H1 (cell line): Measurements from ENCODE around the gene NUP210L. TPM values are rescaled to one million over a fixed set of nuclear protein-coding genes. Genes with fewer than 3 reads are reported as not detected.

Experiments used
- CTCF ChIA-PET: fragments of 300-600 bp; sonication (Branson Sonifier 250); formaldehyde crosslinking; loops from one replicate; lab custom pipeline; 2021; ENCODE audit not compliant: partially characterized antibody; lab: Charles Lee
- POLR2A ChIA-PET: fragments of 300-600 bp; sonication (Branson Sonifier 250); formaldehyde crosslinking; loops from one replicate; lab custom pipeline; 2021; ENCODE audit warnings: inconsistent platforms; ENCODE audit not compliant: partially characterized antibody; lab: Charles Lee
- DNase-seq, 2 experiments: peaks; one replicate each; pipeline versions ENCODE4 v3.0.0 to v3.0.0-alpha.2; 2010 to 2022; ENCODE audit warnings: low spot score in 2 of 2, low read depth in 1 of 2, mixed read lengths in 1 of 2
- FAIRE-seq: peaks from 2 replicates; lab custom pipeline; 2011; peaks lifted over from hg19 to GRCh38; lab: Jason Lieb, UNC
- H2AFZ ChIP-seq: 2 replicates; pipeline ENCODE4 v1.8.1; 2012; ENCODE audit warnings: low read length, inconsistent platforms
- H2AK5ac ChIP-seq: 2 replicates; pipeline ENCODE4 v1.6.1; 2013; ENCODE audit warnings: low read depth, low read length
- H2BK120ac ChIP-seq: replicated peaks from 2 replicates; pipeline ENCODE3; 2013; ENCODE audit warnings: low read depth, low read length, inconsistent platforms
- H2BK12ac ChIP-seq: 2 replicates; pipeline ENCODE4 v1.6.1; 2013; ENCODE audit warnings: low read depth, low read length
- H2BK15ac ChIP-seq: 2 replicates; pipeline ENCODE4 v1.6.1; 2013; ENCODE audit warnings: low read length
- H2BK20ac ChIP-seq: 2 replicates; pipeline ENCODE4 v1.6.1; 2013; ENCODE audit warnings: low read length
- H2BK5ac ChIP-seq: 2 replicates; pipeline ENCODE4 v1.6.1; 2013; ENCODE audit warnings: low read depth, low read length
- H3K14ac ChIP-seq: 2 replicates; pipeline ENCODE4 v1.6.1; 2013; ENCODE audit warnings: inconsistent platforms; ENCODE audit not compliant: insufficient read length
- H3K18ac ChIP-seq: 2 replicates; pipeline ENCODE4 v1.6.1; 2013; ENCODE audit warnings: low read length; ENCODE audit errors: extremely low read depth
- H3K23ac ChIP-seq: 2 replicates; pipeline ENCODE4 v1.6.1; 2013; ENCODE audit warnings: inconsistent platforms; ENCODE audit not compliant: insufficient read length
- H3K23me2 ChIP-seq: 2 replicates; pipeline ENCODE4 v1.6.1; 2013; ENCODE audit warnings: low read depth, low read length
- H3K27ac ChIP-seq: 2 replicates; pipeline ENCODE4 v1.6.1; 2011; ENCODE audit warnings: low read depth, low read length, inconsistent platforms
- H3K27me3 ChIP-seq, 4 experiments: replicated peaks in 1 of 4; 1 replicate in 1 of 4; 2 replicates in 3 of 4; pipeline versions ENCODE4 v1.6.1 to v1.8.1; 2011 to 2013; ENCODE audit warnings: low read length in 3 of 4, mild to moderate bottlenecking in 3 of 4, inconsistent platforms in 2 of 4, mixed read lengths in 2 of 4, moderate library complexity in 1 of 4; ENCODE audit not compliant: control insufficient read depth in 3 of 4, insufficient read depth in 3 of 4; ENCODE audit errors: extremely low read depth in 1 of 4
- H3K36me3 ChIP-seq, 4 experiments: 2 replicates each; pipeline versions ENCODE4 v1.6.1 to v1.8.1; 2011 to 2013; ENCODE audit warnings: mild to moderate bottlenecking in 4 of 4, low read length in 3 of 4, moderate library complexity in 2 of 4, control low read depth in 1 of 4, inconsistent platforms in 1 of 4; ENCODE audit not compliant: insufficient read depth in 4 of 4, control insufficient read depth in 2 of 4
- H3K4ac ChIP-seq: replicated peaks from 2 replicates; pipeline ENCODE3; 2013; ENCODE audit warnings: low read length, low read depth, mixed read lengths, inconsistent platforms; ENCODE audit not compliant: insufficient read length
- H3K4me1 ChIP-seq, 4 experiments: replicated peaks in 1 of 4; 1 replicate in 1 of 4; 2 replicates in 3 of 4; pipeline versions ENCODE4 v1.6.1 to v1.8.1; 2011 to 2013; ENCODE audit warnings: low read length in 3 of 4, inconsistent platforms in 2 of 4, mixed read lengths in 1 of 4; ENCODE audit not compliant: insufficient read depth in 4 of 4, control insufficient read depth in 3 of 4
- H3K4me2 ChIP-seq, 2 experiments: 2 replicates each; pipeline versions ENCODE4 v1.6.1 to v1.8.1; 2011 to 2013; ENCODE audit warnings: low read depth in 2 of 2, low read length in 2 of 2, control low read depth in 1 of 2, inconsistent platforms in 1 of 2, mild to moderate bottlenecking in 1 of 2; ENCODE audit not compliant: insufficient read depth in 1 of 2
- H3K4me3 ChIP-seq, 4 experiments: fragments of 200-600, 300-600 bp in 1 of 4; sonication (generic), shearing (Covaris generic), sonication (Bioruptor Twin) in 1 of 4; 2 replicates each; pipeline versions ENCODE4 v1.5.1 to v1.8.1; 2011 to 2016; ENCODE audit warnings: low read length in 4 of 4, low read depth in 3 of 4, control low read depth in 2 of 4, inconsistent platforms in 2 of 4, mild to moderate bottlenecking in 2 of 4, mixed read lengths in 1 of 4, moderate library complexity in 1 of 4; ENCODE audit not compliant: insufficient read depth in 2 of 4; ENCODE audit errors: extremely low read depth in 1 of 4
- H3K56ac ChIP-seq: replicated peaks from 2 replicates; pipeline ENCODE3; 2013; ENCODE audit warnings: low read depth, mild to moderate bottlenecking, mixed read lengths, low read length, inconsistent platforms; ENCODE audit not compliant: insufficient read length
- H3K79me1 ChIP-seq: 2 replicates; pipeline ENCODE4 v1.6.1; 2013; ENCODE audit warnings: low read depth, low read length, control low read depth
- H3K79me2 ChIP-seq, 2 experiments: 2 replicates each; pipeline versions ENCODE4 v1.6.1 to v1.8.1; 2012 to 2013; ENCODE audit warnings: low read length in 2 of 2, mild to moderate bottlenecking in 2 of 2, inconsistent platforms in 1 of 2; ENCODE audit not compliant: insufficient read depth in 2 of 2, control insufficient read depth in 1 of 2
- H3K9ac ChIP-seq, 4 experiments: replicated peaks in 1 of 4; 1 replicate in 1 of 4; 2 replicates in 3 of 4; pipeline versions ENCODE4 v1.6.1 to v1.8.1; 2011 to 2013; ENCODE audit warnings: low read depth in 3 of 4, low read length in 3 of 4, control low read depth in 2 of 4, mild to moderate bottlenecking in 2 of 4, moderate library complexity in 2 of 4, inconsistent platforms in 1 of 4; ENCODE audit errors: extremely low read depth in 1 of 4
- H3K9me3 ChIP-seq, 2 experiments: 2 replicates each; pipeline versions ENCODE4 v1.6.1 to v1.8.1; 2012 to 2013; ENCODE audit warnings: mild to moderate bottlenecking in 2 of 2, moderate library complexity in 2 of 2, control low read depth in 1 of 2, inconsistent platforms in 1 of 2, low read depth in 1 of 2, low read length in 1 of 2, mixed read lengths in 1 of 2; ENCODE audit not compliant: insufficient read depth in 2 of 2
- H4K20me1 ChIP-seq, 2 experiments: replicated peaks in 1 of 2; 2 replicates each; pipeline versions ENCODE3 to v1.8.1; 2011 to 2013; ENCODE audit warnings: inconsistent platforms in 2 of 2, low read length in 2 of 2, mild to moderate bottlenecking in 1 of 2; ENCODE audit not compliant: insufficient read depth in 2 of 2, control insufficient read depth in 1 of 2
- H4K5ac ChIP-seq: 2 replicates; pipeline ENCODE4 v1.6.1; 2013; ENCODE audit warnings: low read length, low read depth, mixed read lengths, inconsistent platforms; ENCODE audit not compliant: insufficient read length
- H4K8ac ChIP-seq: 2 replicates; pipeline ENCODE4 v1.8.0; 2013; ENCODE audit warnings: mild to moderate bottlenecking, moderate library complexity, low read length, inconsistent platforms; ENCODE audit not compliant: insufficient read depth; ENCODE audit errors: extremely low read depth
- H4K91ac ChIP-seq: replicated peaks from 2 replicates; pipeline ENCODE3; 2013; ENCODE audit warnings: low read length, mixed read lengths, inconsistent platforms; ENCODE audit not compliant: insufficient read length
- CHD1 ChIP-seq: IDR thresholded peaks from 2 replicates; pipeline ENCODE4 v1.6.1; 2012; ENCODE audit warnings: low read depth, low read length, improper control_type of control experiment
- FOSL1 ChIP-seq: IDR thresholded peaks from 2 replicates; pipeline ENCODE4 v1.6.1; 2011; ENCODE audit warnings: mild to moderate bottlenecking, low read depth, low read length, moderate library complexity; ENCODE audit not compliant: insufficient read depth
- SAP30 ChIP-seq: fragments of 300-600 bp; sonication (generic); IDR thresholded peaks from 2 replicates; pipeline ENCODE4 v1.7.1; 2012; ENCODE audit warnings: low read length, moderate library complexity, mild to moderate bottlenecking, inconsistent platforms; ENCODE audit not compliant: insufficient read depth, insufficient replicate concordance
- SIRT6 ChIP-seq: IDR thresholded peaks from one replicate; pipeline ENCODE4 v1.7.1; 2012; ENCODE audit warnings: low read length, inconsistent platforms
- SP1 ChIP-seq: IDR thresholded peaks from 2 replicates; pipeline ENCODE4 v1.6.1; 2011; ENCODE audit warnings: low read depth, low read length
- SP2 ChIP-seq: IDR thresholded peaks from 2 replicates; pipeline ENCODE4 v1.6.1; 2012; ENCODE audit warnings: mild to moderate bottlenecking, low read length, inconsistent platforms
- SP4 ChIP-seq: IDR thresholded peaks from 2 replicates; pipeline ENCODE4 v1.6.1; 2012; ENCODE audit warnings: low read length, inconsistent platforms
- WGBS, 2 experiments: shearing (Covaris generic) in 1 of 2; methylation state at CpG; one replicate each; pipeline versions ENCODE4 v1.1.6 to v1.1.7; 2013 to 2015; ENCODE audit warnings: low lambda C conversion rate in 2 of 2, mixed read lengths in 2 of 2, inconsistent platforms in 1 of 2, low coverage in 1 of 2, missing lambda C conversion rate in 1 of 2; ENCODE audit not compliant: insufficient replicate concordance in 2 of 2, insufficient coverage in 1 of 2, insufficient read length in 1 of 2; ENCODE audit errors: extremely low coverage in 1 of 2, missing lambda C conversion rate in 1 of 2; 5-methylcytosine and 5-hydroxymethylcytosine counted together
- polyA plus RNA-seq, 7 experiments: library from polyadenylated mRNA; depleted of rRNA in 3 of 7; stranded (reverse) in 5 of 7; unstranded in 2 of 7; fragments of >200 nt in 5 of 7; fragments of 200-250 nt in 2 of 7; gene quantifications; 1 replicate in 5 of 7; 2 replicates in 1 of 7; 4 replicates in 1 of 7; pipeline versions ENCODE4 v1.2.1 to v1.2.3, GENCODE V29; 2011 to 2013; ENCODE audit warnings: missing spikeins in 2 of 7, mixed read lengths in 2 of 7
- total RNA-seq: library from RNA; stranded (reverse); fragmentation: NEBNext Ultra II Directional; extraction: Animal tissue kit (Norgen Biotek cat#: 25700); gene quantifications from 2 replicates; pipeline ENCODE4 v1.2.1, GENCODE V29; 2021
- TF ChIP-seq, protein P1 (sequence below): IDR thresholded peaks from 2 replicates; pipeline ENCODE4 v1.6.1; 2012; ENCODE audit warnings: inconsistent platforms
- TF ChIP-seq, protein P2 (sequence below): IDR thresholded peaks from 2 replicates; pipeline ENCODE4 v1.6.1; 2012; ENCODE audit warnings: low read length, inconsistent platforms

NUP210L gene
- total and polyA plus RNA-seq, 2 of the 8 experiments (the other 6 are each of a cell fraction or from before 2014, with no cell fraction given), result not detected

DNA sequence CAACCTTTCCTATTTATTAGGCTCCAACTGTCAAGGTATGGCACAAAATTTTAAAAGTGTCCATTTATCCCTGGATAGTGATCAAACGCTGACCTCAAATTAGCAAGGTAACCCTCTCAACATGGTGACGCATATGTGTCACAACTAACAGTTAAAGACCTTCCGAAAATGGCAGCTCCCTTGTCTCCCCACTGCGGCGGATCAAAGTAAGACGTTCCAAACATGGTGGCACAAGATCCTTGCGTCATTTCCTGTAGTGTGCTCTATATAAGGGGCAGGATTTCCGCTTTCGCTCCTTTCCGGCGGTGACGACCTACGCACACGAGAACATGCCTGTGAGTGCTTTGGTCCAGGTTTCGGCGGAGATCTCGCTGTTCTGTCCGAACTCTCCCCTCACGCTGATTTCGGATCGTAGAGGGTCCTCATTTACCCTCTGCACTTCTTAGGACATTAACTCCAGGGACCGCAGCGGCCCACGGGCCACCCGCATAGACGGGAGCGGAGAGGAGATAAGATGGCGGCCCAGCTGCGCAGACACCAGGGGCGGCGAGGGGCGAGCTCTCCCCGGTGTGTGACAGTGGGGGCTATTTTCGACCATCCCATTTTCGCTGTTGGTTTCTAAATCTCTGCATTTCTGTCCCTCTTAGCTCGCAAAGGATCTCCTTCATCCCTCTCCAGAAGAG lies 164.3 kb downstream of the NUP210L start, which contains the start of gene RPS27:
TSS of gene RPS27 (plus strand) at position 295 of the 683 bp plus-strand sequence. CDS start at position 330, 35 bp downstream.
- peak within 1 kb of the TSS; percentile 91 to 100 (median 98) for H3K9ac ChIP-seq
- no peak within 1 kb of the TSS for H3K14ac ChIP-seq
- CTCF ChIA-PET, result interaction anchor here (0.6 to 1.9 kb wide), 9 partner anchors 9 to 194 kb away, joined by 3 to 7 read pairs (median 4); partner anchors contain the start of genes CREB3L4 and JTB
- no peak within 1 kb of the TSS for H2BK20ac ChIP-seq
- H3K27me3 ChIP-seq, result no peaks in the 10 kb centered on the region
- no peak within 1 kb of the TSS; the same call in 1 of the 2 replicates for H2BK12ac ChIP-seq
- peak within 1 kb of the TSS; percentile 90 for H2BK5ac ChIP-seq
- peak within 1 kb of the TSS; percentile 27 for H3K4ac ChIP-seq
- peaks cover 0 to 8% (median 3%) of the 10 kb centered on the region in 4 experiments; a peak in 4 of 7 replicates for H3K4me1 ChIP-seq
- peak within 1 kb of the TSS; percentile 31; the same call in 1 of the 2 replicates for H2AFZ ChIP-seq
- peak within 1 kb of the TSS; percentile 89 for H3K56ac ChIP-seq
- FAIRE-seq (peak; percentile 73), DNase-seq (peak; percentile 86 to 93)
- POLR2A ChIA-PET, result interaction anchor here (0.6 to 13.2 kb wide), 119 partner anchors 11 to 470 kb away, joined by 3 to 454 read pairs (median 5); partner anchors contain the start of genes CREB3L4, CRTC2, DENND4B and GATAD2B
- H3K79me2 ChIP-seq, result peaks cover 0 to 22% of the 10 kb centered on the region in 2 experiments; a peak in 3 of 4 replicates
- H2AK5ac ChIP-seq, result no peak within 1 kb of the TSS
- no peak within 1 kb of the TSS for H2BK120ac ChIP-seq
- WGBS, 2 experiments, result 2% methylated on average over 36 of the region's 36 CpGs; no CpG with 5 or more reads in 1 of the 2 experiments
- H4K20me1 ChIP-seq, result peaks cover 0 to 6% of the 10 kb centered on the region in 2 experiments
- H3K18ac ChIP-seq, result peak within 1 kb of the TSS; percentile 85
- peaks cover 11% of the 10 kb centered on the region for H3K23me2 ChIP-seq
- peak within 1 kb of the TSS; percentile 71 for H4K5ac ChIP-seq
- peak within 1 kb of the TSS; percentile 66 for H4K91ac ChIP-seq
- no peak within 1 kb of the TSS for H2BK15ac ChIP-seq
- H3K9me3 ChIP-seq, result peaks cover 0 to 2% of the 10 kb centered on the region in 2 experiments; a peak in 1 of 4 replicates
- H3K4me3 ChIP-seq, result peak within 1 kb of the TSS; percentile 78 to 95 (median 87)
- no peaks in the 10 kb centered on the region for H3K79me1 ChIP-seq
- peak within 1 kb of the TSS; percentile 95 for H3K27ac ChIP-seq
- peak within 1 kb of the TSS; percentile 98; the same call in 1 of the 2 replicates for H4K8ac ChIP-seq
- H3K36me3 ChIP-seq, result peaks cover 14 to 42% (median 27%) of the 10 kb centered on the region in 4 experiments
- peak within 1 kb of the TSS; percentile 75 to 91 for H3K4me2 ChIP-seq
- H3K23ac ChIP-seq, result no peak within 1 kb of the TSS
- TF ChIP-seq SP1, result peak; percentile 69; the same call in 1 of the 2 replicates
- TF ChIP-seq CHD1, result peak; percentile 85
- TF ChIP-seq, protein P1, sequence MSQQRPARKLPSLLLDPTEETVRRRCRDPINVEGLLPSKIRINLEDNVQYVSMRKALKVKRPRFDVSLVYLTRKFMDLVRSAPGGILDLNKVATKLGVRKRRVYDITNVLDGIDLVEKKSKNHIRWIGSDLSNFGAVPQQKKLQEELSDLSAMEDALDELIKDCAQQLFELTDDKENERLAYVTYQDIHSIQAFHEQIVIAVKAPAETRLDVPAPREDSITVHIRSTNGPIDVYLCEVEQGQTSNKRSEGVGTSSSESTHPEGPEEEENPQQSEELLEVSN, result 0 out of 2 replicates have a peak, but pooled peaks have one; percentile 21
- no peak for TF ChIP-seq SP2
- no peak for TF ChIP-seq SIRT6
- TF ChIP-seq SAP30, result peak; percentile 51
- TF ChIP-seq, protein P2, sequence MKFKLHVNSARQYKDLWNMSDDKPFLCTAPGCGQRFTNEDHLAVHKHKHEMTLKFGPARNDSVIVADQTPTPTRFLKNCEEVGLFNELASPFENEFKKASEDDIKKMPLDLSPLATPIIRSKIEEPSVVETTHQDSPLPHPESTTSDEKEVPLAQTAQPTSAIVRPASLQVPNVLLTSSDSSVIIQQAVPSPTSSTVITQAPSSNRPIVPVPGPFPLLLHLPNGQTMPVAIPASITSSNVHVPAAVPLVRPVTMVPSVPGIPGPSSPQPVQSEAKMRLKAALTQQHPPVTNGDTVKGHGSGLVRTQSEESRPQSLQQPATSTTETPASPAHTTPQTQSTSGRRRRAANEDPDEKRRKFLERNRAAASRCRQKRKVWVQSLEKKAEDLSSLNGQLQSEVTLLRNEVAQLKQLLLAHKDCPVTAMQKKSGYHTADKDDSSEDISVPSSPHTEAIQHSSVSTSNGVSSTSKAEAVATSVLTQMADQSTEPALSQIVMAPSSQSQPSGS, result peak; percentile 82; the same call in 1 of the 2 replicates
- TF ChIP-seq FOSL1, result no peak
- no peak for TF ChIP-seq SP4
